WI38 (cell line): ENCODE results near the gene MICAL1.

Experiments
- H3K4me3 ChIP-seq: 2 replicates; pipeline ENCODE4 v1.5.1; 2011; ENCODE audit warnings: low read depth, mild to moderate bottlenecking, control low read depth, low read length
- CTCF ChIP-seq: IDR thresholded peaks from 2 replicates; pipeline ENCODE4 v1.5.1; 2012; ENCODE audit warnings: low read depth, mild to moderate bottlenecking, control low read depth, low read length

Gene MICAL1

DNA sequence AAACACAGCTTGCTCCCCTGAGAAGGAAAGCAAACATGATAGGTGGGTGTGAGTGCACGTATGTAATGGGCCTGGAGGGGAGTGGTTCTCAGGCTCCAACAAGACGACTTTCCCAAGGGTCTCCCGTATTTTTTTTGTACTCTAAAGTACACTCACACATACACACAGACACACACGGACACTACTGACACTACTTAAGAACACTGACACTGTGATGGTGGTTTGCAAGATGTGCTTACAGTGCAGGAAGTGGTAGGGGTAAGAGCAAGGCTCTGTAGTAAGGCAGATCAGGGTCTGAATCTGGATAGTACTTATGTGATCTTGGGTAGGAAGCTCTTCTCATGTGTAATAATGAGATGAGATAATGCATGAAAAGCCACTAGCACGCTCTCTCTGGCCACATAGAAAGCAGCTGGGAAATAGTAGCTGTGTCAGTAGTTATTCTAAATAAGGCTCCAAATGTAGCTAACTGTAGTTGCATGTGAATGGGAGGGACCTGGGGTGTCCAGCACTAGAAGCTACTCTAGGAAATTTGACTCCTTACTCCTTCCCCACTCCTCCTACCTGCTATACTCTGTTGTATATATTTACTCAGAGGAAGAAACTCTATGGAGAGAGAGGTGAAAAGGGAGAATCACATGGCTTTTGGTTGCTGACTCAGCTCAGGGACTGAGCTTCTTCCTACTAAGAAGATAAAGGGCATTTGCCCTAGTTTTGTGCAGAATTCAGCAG lies 35.8 kb upstream of the MICAL1 start:
- TF ChIP-seq CTCF, result no peak
- H3K4me3 ChIP-seq, result no peak overlapping the region

DNA sequence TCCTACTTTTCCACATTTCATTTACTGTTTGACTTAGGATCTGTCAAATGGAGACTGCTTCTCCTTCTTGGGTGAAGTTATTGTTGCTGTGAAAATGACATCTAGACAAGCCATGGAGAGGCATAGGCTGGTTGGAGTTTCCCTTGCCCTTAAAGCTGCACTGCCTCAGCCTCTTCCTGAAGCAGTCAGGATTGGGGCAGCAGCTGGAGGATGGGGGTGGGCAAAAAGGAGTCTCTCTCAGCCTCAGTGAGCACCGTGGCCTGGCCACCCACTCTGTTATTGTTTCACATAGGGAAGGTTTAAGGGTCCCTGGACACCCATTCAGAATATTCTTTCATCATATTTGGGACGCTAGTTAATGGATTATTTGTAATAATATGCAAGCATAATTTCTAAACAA lies 35.1 kb upstream of the MICAL1 start:
- no peak for TF ChIP-seq CTCF

DNA sequence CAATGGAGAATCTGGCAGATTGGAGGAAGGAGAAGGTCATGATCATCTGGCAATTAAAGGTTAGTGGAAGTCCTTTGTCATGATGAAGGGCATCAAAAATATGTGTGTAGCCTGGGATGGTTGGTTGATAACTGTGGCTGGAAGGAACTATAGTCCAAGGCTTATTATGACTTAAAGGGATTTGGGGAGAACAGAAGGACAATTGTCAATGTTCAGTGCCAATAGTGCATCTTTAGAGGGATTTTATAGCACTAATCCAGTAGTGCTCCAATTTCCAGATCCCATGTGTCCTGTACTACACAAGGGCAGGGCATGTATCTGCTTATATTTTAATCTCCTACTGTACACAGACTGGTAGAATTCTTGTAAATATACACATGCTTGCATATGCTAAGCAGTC lies 32.4 kb upstream of the MICAL1 start:
- no peak for TF ChIP-seq CTCF

More for the DNA sequence above, 35.1 kb upstream of the MICAL1 start:
- H3K4me3 ChIP-seq, result no peak overlapping the region

DNA sequence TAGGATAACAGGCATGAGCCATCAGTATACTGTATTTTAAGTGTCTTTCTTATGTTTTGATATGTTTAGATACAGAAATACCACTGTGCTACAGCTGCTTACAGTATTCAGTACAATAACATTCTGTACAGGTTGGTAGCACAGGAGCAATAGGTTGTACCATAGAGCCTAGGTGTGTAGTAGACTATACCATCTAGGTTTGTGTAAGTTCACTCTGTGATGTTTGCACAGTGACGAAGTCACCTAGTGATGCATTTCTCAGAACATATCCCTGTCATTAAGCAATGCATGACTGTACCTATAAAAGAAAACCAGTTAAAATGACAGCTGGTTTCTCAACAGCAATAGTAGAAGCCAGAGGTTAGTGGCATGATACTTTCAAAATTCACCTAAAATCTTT lies 30.5 kb upstream of the MICAL1 start:
- no peak for TF ChIP-seq CTCF
- no peak overlapping the region for H3K4me3 ChIP-seq

More for the DNA sequence above, 32.4 kb upstream of the MICAL1 start:
- no peak overlapping the region for H3K4me3 ChIP-seq

GRCh38 chr6:109485266-109485935 lies 29.8 kb upstream of the MICAL1 start:
- TF ChIP-seq CTCF, result no peak
- H3K4me3 ChIP-seq, result no peak overlapping the region

DNA sequence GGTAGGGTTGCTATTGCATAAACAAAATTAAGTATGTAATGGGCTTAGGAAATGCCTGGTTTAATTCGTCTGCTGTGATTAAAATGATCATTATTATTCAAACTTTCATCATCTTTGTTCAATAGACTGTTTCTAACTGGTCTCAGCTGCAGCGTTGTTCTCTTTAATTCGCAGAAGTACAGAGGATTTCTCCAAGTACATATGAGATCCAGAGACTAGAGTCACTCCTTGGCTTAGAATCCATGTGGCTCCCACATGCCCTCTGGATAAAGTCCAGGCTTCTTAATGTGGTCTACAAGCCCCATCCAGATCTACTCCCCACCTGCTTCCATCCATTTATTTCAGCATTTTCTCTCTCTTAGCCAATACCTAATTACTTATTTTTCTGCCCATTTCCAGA lies 28.6 kb upstream of the MICAL1 start:
- TF ChIP-seq CTCF, result no peak
- H3K4me3 ChIP-seq, result no peak overlapping the region

DNA sequence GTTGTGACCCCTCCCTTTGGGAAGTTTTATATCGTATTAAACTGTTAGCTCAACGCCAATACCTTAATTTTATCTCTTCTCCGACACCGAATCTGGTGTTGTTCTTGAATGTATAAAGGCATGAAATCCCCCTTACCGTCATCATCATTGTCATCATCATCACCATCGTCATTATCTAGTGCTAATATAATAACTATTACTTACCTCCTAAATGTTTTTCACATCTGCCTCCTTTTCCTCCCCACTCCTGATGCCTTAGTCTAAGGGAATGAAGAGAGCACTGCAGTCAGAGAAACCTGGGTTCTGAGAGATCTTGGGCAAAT lies 28.1 kb upstream of the MICAL1 start:
- H3K4me3 ChIP-seq, result peak overlapping the region; percentile 53
- no peak for TF ChIP-seq CTCF
